H9 (cell line): ENCODE results near the gene SKIC2. TPM values are rescaled to one million over a fixed set of nuclear protein-coding genes. Genes with fewer than 3 reads are reported as not detected.
"Not testable (repeated sequence)": the region's sequence is repeated elsewhere in the genome, so short reads cannot be mapped to it uniquely, and the experiment has no call there.

Source experiments
- DNase-seq: peaks from one replicate; pipeline ENCODE4 v3.0.0-alpha.2; 2017
- H2AFZ ChIP-seq: one replicate; pipeline ENCODE4 v1.6.1; 2013; ENCODE audit warnings: mild to moderate bottlenecking, low read length, control low read depth, moderate library complexity
- H2AK5ac ChIP-seq: 2 replicates; pipeline ENCODE4 v1.6.1; 2013; ENCODE audit warnings: low read length, control low read depth, mixed read lengths; ENCODE audit not compliant: insufficient read length
- H2BK120ac ChIP-seq: one replicate; pipeline ENCODE4 v1.6.1; 2013; ENCODE audit warnings: low read depth, mild to moderate bottlenecking, low read length, control low read depth, inconsistent platforms; ENCODE audit not compliant: poor library complexity, severe bottlenecking
- H2BK12ac ChIP-seq: 2 replicates; pipeline ENCODE4 v1.6.1; 2013; ENCODE audit warnings: low read length, control low read depth, mixed read lengths, low read depth; ENCODE audit not compliant: insufficient read length
- H2BK15ac ChIP-seq: 2 replicates; pipeline ENCODE4 v1.6.1; 2013; ENCODE audit warnings: low read depth, low read length, control low read depth
- H2BK20ac ChIP-seq: one replicate; pipeline ENCODE4 v1.6.1; 2013; ENCODE audit warnings: low read depth, mild to moderate bottlenecking, low read length, control low read depth, inconsistent platforms; ENCODE audit not compliant: poor library complexity, severe bottlenecking
- H2BK5ac ChIP-seq: 2 replicates; pipeline ENCODE4 v1.6.1; 2013; ENCODE audit warnings: low read length, control low read depth, mixed read lengths; ENCODE audit not compliant: insufficient read length
- H3K14ac ChIP-seq: 2 replicates; pipeline ENCODE4 v1.6.1; 2013; ENCODE audit warnings: low read length, control low read depth; ENCODE audit not compliant: insufficient read depth
- H3K18ac ChIP-seq: 2 replicates; pipeline ENCODE4 v1.6.1; 2013; ENCODE audit warnings: low read depth, mild to moderate bottlenecking, mixed read lengths, low read length, control low read depth; ENCODE audit not compliant: insufficient read length
- H3K23ac ChIP-seq: 2 replicates; pipeline ENCODE4 v1.6.1; 2013; ENCODE audit warnings: low read length, control low read depth, mixed read lengths, low read depth; ENCODE audit not compliant: insufficient read length
- H3K23me2 ChIP-seq: 2 replicates; pipeline ENCODE4 v1.6.1; 2013; ENCODE audit warnings: low read depth, mild to moderate bottlenecking, mixed read lengths, low read length, control low read depth; ENCODE audit not compliant: insufficient read length, poor library complexity, severe bottlenecking
- H3K27ac ChIP-seq: 2 replicates; pipeline ENCODE4 v1.5.1; 2013; ENCODE audit warnings: low read length, control low read depth, mixed read lengths, low read depth; ENCODE audit not compliant: insufficient read length
- H3K27me3 ChIP-seq: 2 replicates; pipeline ENCODE4 v1.6.1; 2013; ENCODE audit warnings: low read length, control low read depth, inconsistent platforms; ENCODE audit not compliant: insufficient read depth
- H3K4ac ChIP-seq: 2 replicates; pipeline ENCODE4 v1.6.1; 2013; ENCODE audit warnings: low read depth, mild to moderate bottlenecking, control low read depth, inconsistent platforms, low read length, moderate library complexity
- H3K4me1 ChIP-seq: 2 replicates; pipeline ENCODE4 v1.6.1; 2013; ENCODE audit warnings: low read length, control low read depth, inconsistent platforms; ENCODE audit not compliant: insufficient read depth
- H3K4me2 ChIP-seq: 2 replicates; pipeline ENCODE4 v1.6.1; 2013; ENCODE audit warnings: low read length, control low read depth, mixed read lengths; ENCODE audit not compliant: insufficient read length, insufficient read depth
- H3K56ac ChIP-seq: 2 replicates; pipeline ENCODE4 v1.6.1; 2013; ENCODE audit warnings: low read depth, mild to moderate bottlenecking, mixed read lengths, low read length, control low read depth; ENCODE audit not compliant: insufficient read length
- H3K79me1 ChIP-seq: 2 replicates; pipeline ENCODE4 v1.6.1; 2013; ENCODE audit warnings: low read depth, mild to moderate bottlenecking, moderate library complexity, low read length, control low read depth, inconsistent platforms; ENCODE audit not compliant: insufficient read depth, poor library complexity, severe bottlenecking
- H3K79me2 ChIP-seq: 2 replicates; pipeline ENCODE4 v1.6.1; 2013; ENCODE audit warnings: low read length, control low read depth, inconsistent platforms; ENCODE audit not compliant: insufficient read depth
- H3K9ac ChIP-seq: 2 replicates; pipeline ENCODE4 v1.6.1; 2013; ENCODE audit warnings: low read length, control low read depth, mixed read lengths; ENCODE audit not compliant: insufficient read length; ENCODE audit errors: extremely low read depth
- H3K9me3 ChIP-seq: one replicate; pipeline ENCODE4 v1.6.1; 2013; ENCODE audit warnings: low read depth, low read length, inconsistent platforms; ENCODE audit not compliant: control insufficient read depth
- H3T11ph ChIP-seq: one replicate; pipeline ENCODE4 v1.6.1; 2013; ENCODE audit warnings: mild to moderate bottlenecking, low read length, control low read depth, inconsistent platforms
- H4K20me1 ChIP-seq: one replicate; pipeline ENCODE4 v1.6.1; 2013; ENCODE audit not compliant: control insufficient read depth, insufficient read length, insufficient read depth
- H4K5ac ChIP-seq: 2 replicates; pipeline ENCODE4 v1.6.1; 2013; ENCODE audit warnings: low read depth, mild to moderate bottlenecking, mixed read lengths, low read length, control low read depth; ENCODE audit not compliant: insufficient read length
- H4K8ac ChIP-seq: replicated peaks from 2 replicates; pipeline ENCODE4 v1.6.1; 2013; ENCODE audit warnings: low read length, control low read depth, mixed read lengths, low read depth; ENCODE audit not compliant: insufficient read length
- H4K91ac ChIP-seq: 2 replicates; pipeline ENCODE4 v1.6.1; 2013; ENCODE audit warnings: low read depth, mild to moderate bottlenecking, moderate library complexity, mixed read lengths, low read length, control low read depth; ENCODE audit not compliant: insufficient read length
- H3K27ac Mint-ChIP-seq, 3 experiments: 2 replicates in 2 of 3; 3 replicates in 1 of 3; pipeline ENCODE4 v1.8.0; 2020 to 2021; ENCODE audit warnings: mixed read lengths in 3 of 3, mild to moderate bottlenecking in 1 of 3, moderate library complexity in 1 of 3
- H3K27me3 Mint-ChIP-seq: 2 replicates; pipeline ENCODE4 v1.8.0; 2021; ENCODE audit warnings: low read depth, mild to moderate bottlenecking, moderate library complexity, mixed read lengths
- H3K36me3 Mint-ChIP-seq, 3 experiments: 2 replicates in 2 of 3; 3 replicates in 1 of 3; pipeline ENCODE4 v1.8.0; 2020 to 2021; ENCODE audit warnings: low read depth in 3 of 3, mixed read lengths in 3 of 3; ENCODE audit not compliant: insufficient read depth in 1 of 3
- H3K4me1 Mint-ChIP-seq, 2 experiments: 2 replicates each; pipeline ENCODE4 v1.8.0; 2020; ENCODE audit warnings: mixed read lengths in 2 of 2
- H3K4me3 Mint-ChIP-seq, 2 experiments: 2 replicates in 1 of 2; 3 replicates in 1 of 2; pipeline ENCODE4 v1.8.0; 2020 to 2021; ENCODE audit warnings: mild to moderate bottlenecking in 2 of 2, mixed read lengths in 2 of 2, moderate library complexity in 1 of 2
- H3K9me3 Mint-ChIP-seq, 2 experiments: 2 replicates in 1 of 2; 3 replicates in 1 of 2; pipeline ENCODE4 v1.8.0; 2020; ENCODE audit warnings: mild to moderate bottlenecking in 2 of 2, mixed read lengths in 2 of 2, moderate library complexity in 1 of 2
- WGBS: extraction: QIAGEN DNeasy Blood & Tissue Kit; methylation state at CpG from one replicate; pipeline ENCODE4 v1.1.7; 2013; ENCODE audit warnings: missing lambda C conversion rate, low lambda C conversion rate, mixed read lengths; ENCODE audit not compliant: insufficient read length; ENCODE audit errors: extremely low coverage; 5-methylcytosine and 5-hydroxymethylcytosine counted together
- total RNA-seq: library from RNA; stranded (reverse); gene quantifications from 2 replicates; pipeline ENCODE4 v1.2.1, GENCODE V29; 2021
- TF ChIP-seq, protein P1 (sequence below): fragments of 200-600 bp; sonication (generic); conservative IDR thresholded peaks from 3 replicates; pipeline ENCODE4 v1.8.0; 2021; ENCODE audit warnings: antibody characterized with exemption, mild to moderate bottlenecking

Gene SKIC2
- total RNA-seq, 1 experiment from 2014 or later: 86.2 TPM

DNA sequence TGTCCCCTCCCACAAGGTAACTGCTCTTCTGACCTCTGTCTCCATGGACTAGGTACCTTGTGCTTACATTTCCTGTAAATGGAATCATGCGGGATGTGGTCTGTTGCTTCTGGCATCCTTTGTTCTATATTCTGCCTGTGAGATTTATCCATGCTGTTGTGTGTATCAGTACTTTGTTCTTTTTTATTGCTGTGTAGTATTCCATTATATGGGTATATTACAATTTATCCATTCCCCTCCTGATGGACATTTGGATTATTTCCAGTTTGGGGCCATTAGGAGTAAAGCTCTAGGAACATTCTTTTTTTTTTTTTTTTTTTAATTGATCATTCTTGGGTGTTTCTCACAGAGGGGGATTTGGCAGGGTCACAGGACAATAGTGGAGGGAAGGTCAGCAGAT, 28.0 kb upstream of the SKIC2 start:
- no peaks in the 10 kb centered on the region for H3K9me3 ChIP-seq
- H2AFZ ChIP-seq: no peak overlapping the region
- no peak overlapping the region for H2BK120ac ChIP-seq
- H3K23me2 ChIP-seq: no peaks in the 10 kb centered on the region
- H3K9ac ChIP-seq: no peak overlapping the region
- no peak overlapping the region for H4K5ac ChIP-seq
- no peaks in the 10 kb centered on the region for H3K79me1 ChIP-seq
- Mint-ChIP-seq H3K4me3 (no peak overlapping the region), H3K4me1 (no peaks in the 10 kb centered on the region; a peak in 1 of 4 replicates), H3K36me3 (peaks cover 0 to 6% (median 2%) of the 10 kb centered on the region in 3 experiments; a peak in 1 of 7 replicates), H3K27ac (no peak overlapping the region), H3K9me3 (peaks cover 15 to 16% of the 10 kb centered on the region in 2 experiments), H3K27me3 (peaks cover 14% of the 10 kb centered on the region)
- H2BK12ac ChIP-seq: no peak overlapping the region
- H4K91ac ChIP-seq: no peak overlapping the region
- H2AK5ac ChIP-seq: no peak overlapping the region
- H3K18ac ChIP-seq: no peak overlapping the region
- H3T11ph ChIP-seq: no peak overlapping the region
- H4K8ac ChIP-seq: no peak overlapping the region
- no peak overlapping the region for H2BK5ac ChIP-seq
- H3K4ac ChIP-seq: no peak overlapping the region
- no peaks in the 10 kb centered on the region for H3K4me1 ChIP-seq
- H2BK15ac ChIP-seq: no peak overlapping the region
- H2BK20ac ChIP-seq: no peak overlapping the region
- H4K20me1 ChIP-seq: no peaks in the 10 kb centered on the region
- H3K56ac ChIP-seq: no peak overlapping the region
- no peak overlapping the region for H3K14ac ChIP-seq
- no peaks in the 10 kb centered on the region for H3K79me2 ChIP-seq
- no peak overlapping the region for H3K4me2 ChIP-seq
- no peak overlapping the region for H3K23ac ChIP-seq
- TF ChIP-seq, protein P1, sequence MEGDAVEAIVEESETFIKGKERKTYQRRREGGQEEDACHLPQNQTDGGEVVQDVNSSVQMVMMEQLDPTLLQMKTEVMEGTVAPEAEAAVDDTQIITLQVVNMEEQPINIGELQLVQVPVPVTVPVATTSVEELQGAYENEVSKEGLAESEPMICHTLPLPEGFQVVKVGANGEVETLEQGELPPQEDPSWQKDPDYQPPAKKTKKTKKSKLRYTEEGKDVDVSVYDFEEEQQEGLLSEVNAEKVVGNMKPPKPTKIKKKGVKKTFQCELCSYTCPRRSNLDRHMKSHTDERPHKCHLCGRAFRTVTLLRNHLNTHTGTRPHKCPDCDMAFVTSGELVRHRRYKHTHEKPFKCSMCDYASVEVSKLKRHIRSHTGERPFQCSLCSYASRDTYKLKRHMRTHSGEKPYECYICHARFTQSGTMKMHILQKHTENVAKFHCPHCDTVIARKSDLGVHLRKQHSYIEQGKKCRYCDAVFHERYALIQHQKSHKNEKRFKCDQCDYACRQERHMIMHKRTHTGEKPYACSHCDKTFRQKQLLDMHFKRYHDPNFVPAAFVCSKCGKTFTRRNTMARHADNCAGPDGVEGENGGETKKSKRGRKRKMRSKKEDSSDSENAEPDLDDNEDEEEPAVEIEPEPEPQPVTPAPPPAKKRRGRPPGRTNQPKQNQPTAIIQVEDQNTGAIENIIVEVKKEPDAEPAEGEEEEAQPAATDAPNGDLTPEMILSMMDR: no peak
- WGBS: no CpG with 5 or more reads among the region's 1 CpG
- no peaks in the 10 kb centered on the region for H3K27me3 ChIP-seq
- no peak overlapping the region for H3K27ac ChIP-seq
- DNase-seq: no peak

DNA sequence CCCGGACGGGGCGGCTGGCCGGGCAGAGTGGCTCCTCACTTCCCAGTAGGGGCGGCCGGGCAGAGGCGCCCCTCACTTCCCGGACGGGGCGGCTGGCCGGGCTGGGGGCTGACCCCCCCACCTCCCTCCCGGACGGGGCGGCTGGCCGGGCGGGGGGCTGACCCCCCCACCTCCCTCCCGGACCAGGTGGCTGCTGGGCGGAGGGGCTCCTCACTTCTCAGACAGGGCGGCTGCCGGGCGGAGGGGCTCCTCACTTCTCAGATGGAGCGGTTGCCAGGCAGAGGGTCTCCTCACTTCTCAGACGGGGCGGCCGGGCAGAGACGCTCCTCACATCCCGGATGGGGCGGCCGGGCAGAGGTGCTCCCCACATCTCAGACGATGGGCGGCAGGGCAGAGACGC, 26.8 kb upstream of the SKIC2 start:
- H3K79me1 ChIP-seq, H4K20me1 ChIP-seq, H4K8ac ChIP-seq, H2BK12ac ChIP-seq, H2BK20ac ChIP-seq, H2AK5ac ChIP-seq, H2BK120ac ChIP-seq, H2AFZ ChIP-seq, H3K4me2 ChIP-seq, H3K14ac ChIP-seq, H3K56ac ChIP-seq, H3K27ac ChIP-seq, H3K79me2 ChIP-seq, H3K27ac Mint-ChIP-seq, H3K4me3 Mint-ChIP-seq, H3K9me3 ChIP-seq, H4K5ac ChIP-seq, H3K4me1 ChIP-seq, H3T11ph ChIP-seq, H3K4me1 Mint-ChIP-seq, H3K9ac ChIP-seq, H3K18ac ChIP-seq, H3K27me3 ChIP-seq, H3K36me3 Mint-ChIP-seq, DNase-seq, H2BK5ac ChIP-seq, H3K4ac ChIP-seq, H3K23me2 ChIP-seq, H2BK15ac ChIP-seq, H4K91ac ChIP-seq, H3K23ac ChIP-seq: not testable (repeated sequence)
- WGBS: no CpG with 5 or more reads among the region's 32 CpGs
- H3K27me3 Mint-ChIP-seq: peaks cover 14% of the 10 kb centered on the region
- peaks cover 15 to 16% of the 10 kb centered on the region in 2 experiments for H3K9me3 Mint-ChIP-seq
